ENCODE data around the gene PIP. TPM values are rescaled to one million over a fixed set of nuclear protein-coding genes. Genes with fewer than 3 reads are reported as not detected.
"Not testable (repeated sequence)": the region's sequence is repeated elsewhere in the genome, so short reads cannot be mapped to it uniquely, and the experiment has no call there.

Gene PIP
- total RNA-seq, 1 experiment from 2014 or later, result not detected

DNA sequence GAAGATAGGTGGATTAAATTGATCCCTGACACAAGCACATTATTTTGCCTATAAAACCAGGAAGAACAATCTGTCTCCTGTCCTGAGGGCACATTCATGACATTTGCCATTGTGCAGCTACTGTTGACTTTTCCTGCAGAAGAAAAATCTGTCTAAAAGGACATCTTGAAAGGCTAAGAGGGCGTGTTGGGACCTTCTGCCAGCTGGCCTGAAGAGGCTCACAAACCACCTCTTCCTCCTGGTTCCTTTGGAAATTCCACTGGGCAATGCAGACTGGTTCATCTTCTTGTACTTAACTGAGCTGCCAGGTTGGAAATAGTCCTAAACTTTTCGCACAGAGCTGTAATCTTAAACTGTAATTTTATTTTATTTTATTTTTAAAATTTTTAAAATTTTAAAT is 35.7 kb upstream of the PIP start:
- H3K9me2 ChIP-seq (ENCODE audit: insufficient read depth), result no peaks in the 10 kb centered on the region
- H3K9me3 ChIP-seq (ENCODE audit: control insufficient read depth in 1 of 2, insufficient read depth in 1 of 2, low read depth in 1 of 2, low read length in 2 of 2), result 0 out of 4 replicates have a peak, but pooled peaks cover 0 to 4% of the 10 kb centered on the region in 2 experiments
- ChIA-PET CTCF (no interaction called here), RAD21 (ENCODE audit: low non-redundant PET in 1 of 2, low total read pairs in 2 of 2, uncharacterized antibody in 2 of 2, unreplicated experiment in 2 of 2) (no interaction called here), POLR2A (no interaction called here)
- no peak overlapping the region for H3K27ac ChIP-seq (ENCODE audit: low read depth, low read length)
- H3K4me1 ChIP-seq (ENCODE audit: control insufficient read depth in 1 of 2, insufficient read depth in 2 of 2, low read length in 2 of 2), result no peaks in the 10 kb centered on the region
- DNase-seq (ENCODE audit: low read depth, low spot score), result no peak
- no peak overlapping the region for H3K9ac ChIP-seq (ENCODE audit: low read length)
- no peak overlapping the region for H3K4me3 ChIP-seq (replicated peaks in 1 of 2; ENCODE audit: low read depth in 1 of 2, low read length in 2 of 2)
- no peak overlapping the region for H2AFZ ChIP-seq (ENCODE audit: low read depth, low read length, poor library complexity, severe bottlenecking)
- no peak for ATAC-seq
- no peaks in the 10 kb centered on the region for H3K36me3 ChIP-seq (ENCODE audit: control insufficient read depth in 1 of 2, insufficient read depth in 2 of 2, low read length in 2 of 2)
- no peaks in the 10 kb centered on the region for H3K27me3 ChIP-seq (ENCODE audit: insufficient read depth, low read length)
- no peak overlapping the region for H3K4me2 ChIP-seq (ENCODE audit: low read length)
- BruUV-seq (replicated peaks), result no TSS peak
- TF ChIP-seq, protein P1, sequence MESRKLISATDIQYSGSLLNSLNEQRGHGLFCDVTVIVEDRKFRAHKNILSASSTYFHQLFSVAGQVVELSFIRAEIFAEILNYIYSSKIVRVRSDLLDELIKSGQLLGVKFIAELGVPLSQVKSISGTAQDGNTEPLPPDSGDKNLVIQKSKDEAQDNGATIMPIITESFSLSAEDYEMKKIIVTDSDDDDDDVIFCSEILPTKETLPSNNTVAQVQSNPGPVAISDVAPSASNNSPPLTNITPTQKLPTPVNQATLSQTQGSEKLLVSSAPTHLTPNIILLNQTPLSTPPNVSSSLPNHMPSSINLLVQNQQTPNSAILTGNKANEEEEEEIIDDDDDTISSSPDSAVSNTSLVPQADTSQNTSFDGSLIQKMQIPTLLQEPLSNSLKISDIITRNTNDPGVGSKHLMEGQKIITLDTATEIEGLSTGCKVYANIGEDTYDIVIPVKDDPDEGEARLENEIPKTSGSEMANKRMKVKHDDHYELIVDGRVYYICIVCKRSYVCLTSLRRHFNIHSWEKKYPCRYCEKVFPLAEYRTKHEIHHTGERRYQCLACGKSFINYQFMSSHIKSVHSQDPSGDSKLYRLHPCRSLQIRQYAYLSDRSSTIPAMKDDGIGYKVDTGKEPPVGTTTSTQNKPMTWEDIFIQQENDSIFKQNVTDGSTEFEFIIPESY (IDR thresholded peaks at IDR 0.05; ENCODE audit: extremely low read depth, insufficient replicate concordance, low read length), result no peak
- intact Hi-C loops (cut with micrococcal nuclease), result no loop called here
- no peaks in the 10 kb centered on the region for H4K20me1 ChIP-seq (ENCODE audit: insufficient read depth)
- H3K79me2 ChIP-seq (ENCODE audit: insufficient read depth, low read length), result no peaks in the 10 kb centered on the region

DNA sequence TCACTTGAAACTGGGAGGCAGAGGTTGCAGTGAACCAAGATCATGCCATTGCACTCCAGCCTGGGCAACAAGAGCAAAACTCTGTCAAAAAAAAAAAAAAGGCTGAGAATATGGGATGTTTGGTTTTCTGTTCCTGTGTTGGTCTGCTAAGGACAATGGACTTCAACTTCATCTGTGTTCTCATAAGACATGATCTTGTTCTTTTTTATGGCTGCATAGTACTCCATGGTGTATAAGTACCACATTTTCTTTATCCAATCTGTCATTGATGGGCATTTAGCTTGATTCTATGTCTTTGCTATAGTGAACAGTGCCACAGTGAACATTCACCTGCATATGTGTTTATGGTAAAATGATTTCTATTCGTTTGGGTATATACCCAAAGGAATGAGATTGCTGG is 32.3 kb upstream of the PIP start:
- H3K27me3 ChIP-seq (ENCODE audit: insufficient read depth, low read length); POLR2A ChIA-PET; H3K9ac ChIP-seq (ENCODE audit: low read length); H3K9me3 ChIP-seq (ENCODE audit: control insufficient read depth in 1 of 2, insufficient read depth in 1 of 2, low read depth in 1 of 2, low read length in 2 of 2); H3K36me3 ChIP-seq (ENCODE audit: control insufficient read depth in 1 of 2, insufficient read depth in 2 of 2, low read length in 2 of 2); RAD21 ChIA-PET (ENCODE audit: low non-redundant PET in 1 of 2, low total read pairs in 2 of 2, uncharacterized antibody in 2 of 2, unreplicated experiment in 2 of 2); H2AFZ ChIP-seq (ENCODE audit: low read depth, low read length, poor library complexity, severe bottlenecking); H3K4me1 ChIP-seq (ENCODE audit: control insufficient read depth in 1 of 2, insufficient read depth in 2 of 2, low read length in 2 of 2); BruUV-seq (replicated peaks); intact Hi-C loops (cut with micrococcal nuclease); H3K79me2 ChIP-seq (ENCODE audit: insufficient read depth, low read length); H3K9me2 ChIP-seq (ENCODE audit: insufficient read depth); DNase-seq (ENCODE audit: low read depth, low spot score); H3K4me2 ChIP-seq (ENCODE audit: low read length); CTCF ChIA-PET; ATAC-seq; H4K20me1 ChIP-seq (ENCODE audit: insufficient read depth); H3K27ac ChIP-seq (ENCODE audit: low read depth, low read length); H3K4me3 ChIP-seq (replicated peaks in 1 of 2; ENCODE audit: low read depth in 1 of 2, low read length in 2 of 2): not testable (repeated sequence)

All from HCT116 (cell line).